HG03280 (cell line): ENCODE measurements around the gene NKX2-8.

Experiments used
- ATAC-seq: cut with Tn5 transposase; IDR thresholded peaks from one replicate; pipeline ENCODE4 v1.9.1; 2021; ENCODE audit warnings: mild to moderate bottlenecking, moderate library complexity; ENCODE audit not compliant: unreplicated experiment

The NKX2-8 gene

DNA sequence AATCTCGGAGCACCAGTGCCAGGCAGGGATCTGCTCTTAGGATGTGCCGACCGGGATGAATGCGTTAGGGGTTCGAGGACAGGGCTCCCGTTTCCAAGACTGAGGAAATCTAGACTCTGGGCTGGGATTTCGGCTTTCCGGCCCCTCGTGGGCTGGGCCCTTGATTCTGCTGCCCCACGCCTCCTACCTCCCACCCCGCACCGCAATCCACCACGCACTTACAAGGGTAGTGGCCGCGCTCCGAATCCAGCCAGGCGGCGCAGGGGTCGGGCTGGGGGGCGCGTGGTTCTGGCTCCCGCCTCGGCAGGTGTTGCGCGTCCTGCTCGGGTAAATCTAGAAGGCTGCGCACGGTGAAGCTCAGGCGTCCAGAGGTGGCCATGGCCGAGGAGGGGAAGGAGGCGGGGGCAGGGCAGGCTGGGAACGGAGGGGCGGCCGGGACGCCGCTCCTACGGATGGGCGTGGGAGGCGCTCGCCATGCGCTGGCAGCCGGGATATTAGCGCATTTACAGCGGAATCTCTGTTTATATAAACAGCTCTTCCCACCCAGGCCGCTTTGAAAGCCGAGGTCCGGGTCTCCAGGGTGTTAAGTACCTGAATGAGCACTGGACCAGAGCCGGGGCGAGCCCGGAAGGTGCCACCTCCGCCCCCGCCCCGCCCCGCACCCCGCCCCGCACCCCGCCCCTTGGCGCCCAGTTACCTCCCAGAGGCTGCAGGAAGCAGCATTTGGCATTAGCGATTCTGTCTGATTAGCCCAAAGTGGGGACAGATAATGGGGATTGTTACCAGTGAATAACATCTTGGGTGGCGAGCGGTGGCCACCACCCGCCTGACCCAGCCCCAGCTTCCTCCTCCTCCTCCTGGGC, at the start of gene NKX2-8:
TSS of gene NKX2-8 (minus strand) at position 604 of the 863 bp plus-strand sequence. CDS start at position 379, 225 bp downstream.
- ATAC-seq, result no peak

DNA sequence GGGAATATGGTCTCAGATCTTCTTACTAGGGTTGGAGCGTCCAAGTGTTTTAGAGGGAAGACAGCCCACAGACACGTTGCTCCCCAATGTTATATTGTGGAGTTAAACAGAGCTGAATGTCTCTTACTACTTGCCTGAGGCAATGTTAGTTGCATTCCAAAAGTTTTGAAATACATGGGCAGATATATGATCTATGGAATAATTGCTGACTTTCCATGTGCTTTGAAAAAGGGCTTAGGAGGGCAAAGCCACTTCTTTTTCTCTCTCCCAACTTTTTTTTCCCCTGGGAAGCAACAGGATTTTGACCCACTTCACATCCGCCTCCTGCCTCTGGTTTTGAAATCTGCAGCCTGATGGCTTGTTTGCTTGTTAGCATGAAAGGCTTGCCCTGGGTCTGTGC, 45.6 kb upstream of the NKX2-8 start:
- ATAC-seq, result no peak

DNA sequence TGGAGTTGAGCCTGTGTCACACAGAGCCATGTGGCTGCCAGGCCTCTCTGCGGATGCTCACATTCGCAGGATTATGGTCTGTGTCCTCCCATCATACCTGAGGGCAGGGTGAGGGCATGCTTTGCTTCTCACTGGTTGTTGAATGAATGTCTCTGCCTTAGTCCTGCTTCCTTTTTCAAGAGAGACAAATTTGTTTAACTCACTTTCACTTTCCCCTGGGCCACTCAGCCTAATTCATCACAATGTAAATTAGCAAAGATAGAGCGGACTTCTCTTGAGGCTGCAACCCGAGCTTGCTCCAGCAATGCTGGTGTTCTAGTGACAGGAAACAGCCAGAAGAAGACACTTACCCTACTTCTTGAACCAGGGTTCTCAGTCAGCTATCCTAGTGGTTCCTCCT, 43.7 kb upstream of the NKX2-8 start:
- no peak for ATAC-seq

DNA sequence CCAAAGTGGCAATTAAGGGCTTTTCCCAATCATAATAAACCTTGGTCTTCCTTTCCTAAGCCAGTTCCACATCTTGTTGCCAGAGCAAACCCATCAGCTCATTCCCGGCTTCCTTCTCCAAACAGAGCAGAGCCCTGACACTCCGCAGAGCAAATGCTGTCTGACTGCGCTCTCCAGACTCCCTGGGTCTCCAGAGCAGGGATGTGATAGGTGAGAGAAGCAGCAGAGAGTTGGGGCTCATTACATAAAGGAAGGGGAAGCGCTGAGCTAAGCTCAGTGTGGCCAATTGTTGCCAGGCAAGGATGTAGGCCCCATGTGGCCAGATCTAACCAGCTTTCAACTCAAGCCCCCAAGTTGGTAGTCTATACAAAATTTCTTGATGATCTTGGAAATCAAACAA, 43.0 kb upstream of the NKX2-8 start:
- ATAC-seq, result no peak

DNA sequence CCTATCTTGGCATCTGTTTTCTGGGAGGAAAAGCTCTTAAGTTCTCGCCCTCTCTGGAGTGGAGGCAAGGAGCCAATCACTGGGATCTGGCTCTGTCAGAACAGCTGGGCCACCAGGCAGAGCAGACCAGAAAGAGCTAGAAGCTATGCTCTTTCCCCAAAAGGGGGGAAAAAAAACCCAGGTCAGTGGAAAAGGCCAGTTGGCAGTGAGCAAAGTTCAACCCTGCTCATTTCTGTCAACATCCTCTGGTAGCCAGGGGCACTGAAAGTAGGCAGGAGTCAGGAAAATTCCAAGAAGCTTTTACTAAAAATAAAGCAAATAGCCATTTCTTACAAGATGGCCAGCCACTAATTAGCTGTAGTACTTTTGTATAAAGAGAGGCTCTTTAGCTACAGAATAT, 42.6 kb upstream of the NKX2-8 start:
- no peak for ATAC-seq

DNA sequence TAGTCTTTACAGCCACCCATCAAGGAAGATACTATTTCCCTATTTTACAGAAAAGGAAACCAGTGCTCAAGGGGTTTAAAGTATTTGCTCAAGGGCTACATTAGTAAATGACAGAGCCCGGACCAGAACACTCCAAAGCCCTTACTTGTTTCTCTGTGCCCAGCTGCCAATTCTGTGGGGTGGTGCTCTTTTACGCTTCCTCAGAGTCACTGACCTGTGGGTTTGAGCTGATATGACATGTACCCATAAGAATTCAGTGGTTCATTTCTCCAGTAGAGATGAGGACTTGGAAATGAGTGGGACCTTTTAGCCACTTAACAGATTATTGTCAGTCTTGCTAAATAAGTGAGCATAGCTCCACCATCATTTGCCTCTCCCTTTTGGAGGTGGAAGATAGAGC, 37.4 kb upstream of the NKX2-8 start:
- no peak for ATAC-seq

DNA sequence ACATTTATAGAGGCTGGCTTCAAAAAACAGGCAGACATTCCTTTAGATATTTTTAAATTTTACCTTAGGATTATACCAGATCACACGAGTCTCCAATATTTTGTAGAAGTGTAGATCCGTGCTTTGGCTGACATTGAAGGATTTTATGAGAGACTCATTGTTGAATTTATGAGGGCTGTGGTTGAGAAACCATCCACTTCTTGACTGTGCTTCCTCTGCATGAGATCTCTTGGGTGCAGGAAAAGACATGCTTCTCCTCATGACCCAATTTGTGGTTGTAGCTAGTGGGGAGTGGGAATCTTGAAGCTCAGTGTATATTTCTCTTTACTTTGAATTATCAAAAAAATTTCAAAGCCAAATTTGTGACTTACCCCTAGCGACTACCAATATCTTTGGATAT, 36.7 kb upstream of the NKX2-8 start:
- ATAC-seq, result no peak

DNA sequence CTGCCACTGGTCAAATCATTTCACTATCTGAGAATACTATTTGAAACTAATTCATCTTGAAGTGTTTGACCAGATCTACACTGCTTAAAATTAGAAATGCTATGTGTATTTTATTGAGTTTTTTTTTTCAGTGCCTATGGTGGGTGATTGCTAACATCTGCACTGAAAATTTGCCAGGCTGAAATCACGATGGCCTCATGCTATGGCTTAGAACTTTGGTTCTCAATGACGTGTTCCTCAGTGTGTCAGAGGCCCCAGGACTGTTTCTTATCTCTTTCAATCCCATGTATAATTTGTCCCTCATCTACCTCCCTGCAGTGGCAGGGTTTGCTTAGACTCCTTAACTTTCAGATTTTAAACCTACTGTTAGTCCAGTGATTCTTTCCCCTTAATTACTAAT, 36.2 kb upstream of the NKX2-8 start:
- no peak for ATAC-seq

DNA sequence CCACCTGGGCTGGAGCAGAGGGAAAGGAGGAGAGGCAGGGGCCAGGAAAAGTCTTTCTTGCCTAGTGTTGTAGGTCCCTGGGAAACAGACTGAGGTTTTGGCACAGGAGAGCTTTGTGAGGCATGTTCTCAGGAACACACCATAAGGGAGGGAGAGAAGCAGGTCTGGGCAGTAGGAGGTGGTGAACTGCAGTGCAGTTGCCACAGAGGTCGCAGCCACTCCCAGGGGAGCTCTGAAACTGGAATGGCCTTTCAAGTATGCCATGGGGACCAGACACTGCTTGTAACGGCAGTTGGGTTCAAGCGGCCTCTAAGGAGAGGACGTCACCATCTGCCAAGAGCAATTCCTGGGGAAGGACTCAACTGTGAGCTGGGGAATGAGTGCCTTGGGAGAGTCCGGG, 35.4 kb upstream of the NKX2-8 start:
- no peak for ATAC-seq

DNA sequence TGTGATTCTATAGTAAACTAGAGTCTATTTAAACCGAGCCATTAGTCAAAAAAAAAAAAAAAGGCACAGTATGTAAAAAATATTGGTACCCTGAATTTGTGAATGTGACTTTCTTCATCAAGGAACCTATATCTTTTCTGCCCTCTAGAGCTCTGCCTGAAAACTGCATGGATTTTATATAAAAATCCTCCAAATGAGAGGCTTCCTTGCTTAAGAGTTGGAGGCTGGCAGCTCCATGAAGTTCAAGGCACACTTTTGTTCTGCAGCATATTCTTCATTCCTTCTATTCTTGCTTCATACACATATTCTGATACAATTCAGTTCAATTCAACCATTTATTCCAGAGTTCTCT, 23.1 kb upstream of the NKX2-8 start:
- no peak for ATAC-seq

DNA sequence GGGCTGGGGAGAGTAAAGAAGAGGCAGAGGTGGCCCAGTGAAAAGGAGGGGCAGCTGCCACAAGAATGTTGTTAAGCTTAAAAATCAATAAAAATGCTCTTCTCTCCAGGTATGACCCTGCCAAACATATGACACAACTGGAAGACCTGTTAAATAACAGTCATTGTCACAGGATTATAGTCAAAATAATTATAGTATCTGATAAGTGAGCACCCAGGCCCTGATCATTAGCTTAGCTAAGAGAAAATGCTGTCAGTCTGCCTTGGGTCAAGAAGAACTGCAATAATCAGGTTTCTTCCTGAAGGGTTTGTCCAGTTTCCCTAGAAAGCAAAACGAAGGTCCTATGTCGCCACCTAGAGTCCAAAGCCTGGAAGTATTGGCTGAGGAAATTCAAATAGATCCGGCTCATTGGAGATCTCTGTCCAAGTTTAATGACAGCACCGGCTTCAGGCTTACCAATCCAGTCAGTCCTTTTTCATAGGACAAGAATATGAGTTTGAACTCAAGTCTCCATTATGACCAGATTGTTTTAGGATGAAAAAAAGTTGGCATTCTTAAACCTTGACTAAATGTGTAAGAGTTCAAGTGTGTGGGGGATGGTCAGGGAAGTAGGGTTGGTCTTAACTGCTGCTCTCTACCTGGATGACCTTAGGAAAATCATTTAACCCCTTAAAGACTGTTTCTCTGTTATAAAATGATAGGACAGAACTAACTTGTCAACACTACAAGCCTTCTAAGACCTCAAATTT, 22.5 kb upstream of the NKX2-8 start:
- no peak for ATAC-seq

DNA sequence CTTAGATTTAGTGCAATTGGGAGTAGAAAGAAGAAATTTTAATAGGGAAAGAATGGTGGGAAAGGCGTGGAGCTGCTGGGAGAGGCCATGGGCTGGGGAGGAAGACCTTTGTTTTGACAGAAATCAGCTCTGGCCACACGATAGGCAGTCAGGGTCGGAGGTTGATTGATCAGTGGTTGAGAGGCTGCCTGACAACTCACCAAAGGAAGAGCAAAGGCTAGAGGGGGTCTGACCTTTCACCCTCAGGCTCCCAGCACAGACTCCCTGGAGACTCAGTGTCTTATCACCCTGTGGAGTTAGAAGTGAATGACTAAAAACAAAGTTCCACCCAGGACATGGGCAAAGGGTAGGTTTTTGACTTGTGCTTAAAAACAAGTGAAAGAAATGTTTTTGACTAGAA, 18.0 kb upstream of the NKX2-8 start:
- ATAC-seq, result no peak

DNA sequence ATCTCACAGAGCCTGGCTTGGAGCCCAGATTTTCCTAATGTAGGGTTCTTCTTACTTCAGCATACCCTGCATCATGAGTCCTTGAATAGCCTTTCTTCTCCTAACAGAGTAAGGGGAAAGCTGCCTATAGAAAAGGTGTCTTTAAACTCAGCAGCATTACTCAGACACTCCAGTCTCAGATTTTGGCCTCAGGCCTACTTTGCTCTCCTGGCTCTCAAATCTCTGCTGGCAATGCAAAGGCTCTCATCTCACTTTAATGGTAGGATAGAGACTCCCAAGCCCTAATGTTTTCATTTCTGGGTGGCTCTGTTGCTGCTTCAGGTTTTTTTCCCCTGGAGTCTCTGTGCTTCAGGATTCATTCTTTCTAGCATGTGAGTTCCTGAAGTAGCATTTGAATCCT, 9.1 kb upstream of the NKX2-8 start:
- no peak for ATAC-seq

DNA sequence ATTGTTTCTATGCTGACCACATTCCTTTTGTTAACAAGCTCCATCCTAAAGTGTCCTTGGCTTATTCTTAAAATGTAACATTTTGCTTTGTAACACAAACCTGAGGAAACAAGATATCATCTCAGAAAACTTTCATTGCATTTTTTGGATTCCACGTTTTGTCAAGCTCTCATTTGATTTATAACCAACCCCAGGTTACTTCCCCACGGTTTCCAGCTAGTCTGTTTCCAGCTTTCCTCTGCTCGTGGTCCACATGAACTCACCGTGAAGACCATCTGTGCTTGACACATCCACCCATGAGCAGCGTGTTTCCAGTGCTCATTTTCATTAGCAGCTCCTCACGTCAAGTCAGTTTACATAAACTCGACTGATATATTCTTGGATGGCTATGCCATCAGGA, 6.4 kb upstream of the NKX2-8 start:
- ATAC-seq, result no peak

DNA sequence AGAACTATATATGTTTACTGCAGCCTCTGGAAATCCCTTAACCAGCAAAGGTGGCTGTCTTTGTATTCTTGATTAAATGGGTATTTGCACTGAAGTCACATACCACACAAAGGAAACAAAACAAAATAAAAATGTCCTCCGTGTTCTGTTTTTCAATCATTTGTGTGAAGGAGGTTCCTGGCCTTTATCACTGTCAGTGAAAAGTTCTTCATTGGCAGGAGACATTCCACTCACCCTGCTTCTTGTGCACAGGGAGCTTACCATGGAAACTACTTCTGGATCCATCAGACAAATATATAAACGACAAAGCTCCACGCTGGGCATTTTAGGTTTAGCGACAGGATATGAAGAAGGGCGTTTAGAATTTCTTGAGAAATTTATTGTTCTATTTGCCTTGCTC, 5.7 kb upstream of the NKX2-8 start:
- ATAC-seq, result no peak

DNA sequence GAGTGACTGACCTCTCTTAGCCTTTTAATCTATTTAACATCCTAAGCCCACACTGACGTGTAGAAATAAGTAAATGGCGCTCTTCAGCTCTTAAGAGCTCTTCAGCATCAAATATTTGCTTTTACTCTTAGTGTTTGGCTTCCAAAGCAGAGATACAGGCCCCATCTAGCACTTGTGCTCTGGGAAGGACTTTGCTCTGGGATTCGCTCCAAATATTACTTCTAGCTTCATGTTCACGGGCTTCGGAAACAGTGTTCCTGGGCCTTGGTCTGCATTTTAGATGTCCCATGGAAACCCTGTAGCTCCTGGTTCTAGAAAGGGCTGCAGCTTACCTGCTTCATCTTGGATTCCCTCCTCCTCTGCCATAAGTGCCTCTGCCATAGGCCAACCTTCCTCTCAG, 2.7 kb upstream of the NKX2-8 start:
- no peak for ATAC-seq

DNA sequence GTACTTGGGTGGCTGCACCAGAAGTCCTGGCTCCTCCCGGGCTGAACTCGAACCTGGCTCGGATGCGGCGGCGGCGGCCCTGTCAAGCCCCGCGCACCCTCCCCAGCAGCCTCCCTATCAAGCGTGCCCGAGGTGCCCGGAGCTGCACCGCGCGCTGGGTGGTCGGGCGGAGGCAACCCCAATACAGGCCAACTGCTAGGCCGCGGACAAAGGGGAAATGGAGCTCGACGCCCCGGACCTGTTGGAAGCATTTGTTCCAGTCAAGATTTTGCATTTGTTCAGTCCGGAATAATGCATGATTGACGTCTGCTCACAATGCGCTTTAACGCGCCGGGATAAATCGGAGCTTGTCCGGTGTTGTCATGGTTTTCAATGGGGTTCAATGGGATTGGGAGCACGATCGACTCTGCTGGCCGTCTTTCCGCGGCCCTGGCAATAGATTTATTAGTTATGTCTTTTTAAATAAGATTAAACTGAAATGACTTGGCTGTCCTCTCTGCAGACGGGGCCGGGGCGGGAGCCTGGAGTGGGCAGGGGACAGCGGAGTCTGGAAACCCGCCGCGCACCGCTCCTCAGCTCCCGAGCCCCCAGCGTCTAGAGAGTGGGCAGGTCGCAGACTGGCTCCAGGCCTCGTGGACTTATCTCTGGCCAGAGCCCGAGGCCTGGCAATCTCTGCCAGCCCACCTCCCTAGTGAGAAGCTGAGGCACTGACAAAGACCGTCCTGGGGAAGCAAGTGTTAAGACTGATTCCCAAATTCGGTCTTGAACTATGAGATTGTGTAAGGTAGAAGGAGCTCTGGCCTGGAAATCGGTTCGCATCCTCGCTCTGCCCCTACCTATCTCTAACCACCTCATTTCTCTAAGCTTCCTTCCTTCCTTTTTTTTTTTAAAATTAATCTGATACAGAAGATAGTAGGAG, 1.7 kb upstream of the NKX2-8 start:
- no peak for ATAC-seq

DNA sequence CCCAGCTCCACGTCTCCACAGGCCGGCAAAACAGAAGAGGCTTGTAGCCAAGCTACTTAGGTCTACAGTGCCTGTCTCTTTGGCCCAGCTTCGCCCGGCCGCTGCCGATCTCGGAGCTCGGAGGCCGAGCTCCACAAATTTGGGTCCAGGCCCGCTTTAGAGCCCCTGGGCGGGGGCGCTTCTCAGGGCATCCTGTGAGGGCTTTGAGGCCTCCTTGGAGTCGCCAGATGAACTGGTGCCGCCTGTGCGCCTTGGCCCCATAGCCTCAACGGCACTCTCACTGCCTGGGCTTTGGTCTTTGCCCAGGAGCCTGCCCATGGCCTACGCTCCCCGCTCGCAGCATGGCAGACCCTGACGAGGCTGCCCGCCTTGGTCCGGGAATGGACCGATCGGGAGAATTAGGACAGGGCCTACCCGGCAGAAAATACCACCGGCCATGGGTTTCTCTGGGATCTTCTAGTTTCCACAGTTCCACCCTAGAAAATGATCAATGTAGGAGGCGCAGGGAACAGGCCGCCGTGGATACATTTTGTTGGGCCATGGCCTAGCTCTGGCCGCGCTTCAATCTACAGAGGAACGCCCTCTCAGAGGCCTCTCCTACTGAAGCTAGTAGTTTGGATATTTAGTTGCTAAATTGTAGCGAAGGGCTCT, 953 bp upstream of the NKX2-8 start:
- no peak for ATAC-seq

DNA sequence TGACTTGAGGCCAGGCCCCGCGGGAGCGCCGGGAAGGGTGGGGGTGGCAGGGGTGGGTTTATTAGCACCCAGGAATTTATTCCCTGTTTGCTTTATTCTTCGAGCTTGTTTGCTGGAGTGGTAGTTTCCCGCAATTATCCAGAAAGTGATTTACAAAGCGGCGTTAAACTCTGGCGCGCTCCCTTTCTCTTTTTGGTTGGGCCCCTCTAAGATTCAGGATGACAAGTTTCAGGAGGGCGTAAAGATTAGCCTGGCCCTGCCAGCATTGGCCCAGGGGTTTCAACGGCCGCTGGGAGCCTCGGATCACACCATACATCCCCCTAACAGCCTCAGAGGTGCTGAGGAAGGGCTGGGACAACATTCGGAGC, 444 bp upstream of the NKX2-8 start:
- no peak for ATAC-seq

DNA sequence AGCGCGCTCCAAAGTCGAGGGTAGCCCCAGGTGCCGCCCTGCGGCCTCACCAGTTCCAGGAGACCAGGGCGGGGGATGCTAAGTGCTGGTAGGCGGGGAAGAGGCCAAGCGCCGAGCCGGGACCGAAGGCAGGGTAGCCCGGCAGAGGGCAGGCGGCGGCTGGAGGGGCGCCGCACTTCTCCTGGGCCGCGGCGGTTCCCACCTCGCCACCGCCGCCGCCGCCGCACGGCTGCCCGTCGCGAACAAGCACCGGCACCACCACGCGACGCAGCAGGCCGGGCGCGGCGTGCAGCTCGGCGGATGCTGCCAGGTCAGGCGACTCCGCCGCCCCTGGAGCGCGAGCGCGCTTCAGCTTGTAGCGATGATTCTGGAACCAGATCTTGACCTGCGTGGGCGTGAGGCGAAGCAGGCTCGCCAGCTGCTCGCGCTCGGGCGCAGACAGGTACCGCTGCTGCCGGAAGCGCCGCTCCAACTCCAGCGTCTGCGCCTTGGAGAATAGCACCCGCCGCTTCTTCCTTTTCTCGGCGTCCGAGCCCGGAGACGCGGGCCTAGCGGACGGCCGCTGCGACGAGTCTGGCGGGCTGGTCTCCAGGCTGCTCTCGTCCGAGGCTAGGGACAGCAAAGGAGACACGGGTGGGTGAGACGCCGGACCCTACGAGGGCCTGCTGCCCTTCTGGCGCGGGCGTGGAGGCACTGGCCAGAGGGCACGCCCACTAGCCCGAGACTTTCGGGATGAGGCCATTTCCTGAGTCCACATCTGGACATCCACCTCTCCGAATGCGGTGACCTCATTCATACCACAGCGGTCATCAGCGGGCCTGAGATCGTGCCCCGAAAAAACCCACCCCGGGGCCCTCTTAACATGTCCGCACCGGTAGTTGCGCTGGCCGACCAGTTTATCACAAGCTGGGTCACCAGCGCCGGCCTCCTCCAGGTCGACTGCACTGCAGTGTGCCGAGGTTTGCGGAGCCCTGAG, 1.3 kb downstream of the NKX2-8 start:
- no peak for ATAC-seq
